ENCODE data around the gene GSPT2.

- TF ChIP-seq GATA2 (IDR thresholded peaks at IDR 0.05; ENCODE audit: low read depth, low read length) (no peak), GATA3 (IDR thresholded peaks at IDR 0.05; ENCODE audit: low read depth, low read length) (no peak)
Measured at GRCh38 chrX:51766546-51766945, 23.3 kb downstream of the GSPT2 start.

Data from SH-SY5Y (cell line).